Endothelial cell (in vitro differentiated cells): ENCODE data around the gene VPS8. TPM values are rescaled to one million over a fixed set of nuclear protein-coding genes. Genes with fewer than 3 reads are reported as not detected.
"Not testable (repeated sequence)": the region's sequence is repeated elsewhere in the genome, so short reads cannot be mapped to it uniquely, and the experiment has no call there.

ENCODE experiments used
- DNase-seq: peaks from one replicate; pipeline ENCODE4 v3.0.0; 2021; ENCODE audit warnings: low spot score
- H3K27ac Mint-ChIP-seq: one replicate; pipeline ENCODE4 v1.8.0; 2021; ENCODE audit warnings: mixed read lengths, inconsistent platforms; ENCODE audit not compliant: unreplicated experiment
- H3K27me3 Mint-ChIP-seq: one replicate; pipeline ENCODE4 v1.8.0; 2021; ENCODE audit warnings: mild to moderate bottlenecking, moderate library complexity, mixed read lengths, inconsistent platforms; ENCODE audit not compliant: unreplicated experiment
- H3K36me3 Mint-ChIP-seq: one replicate; pipeline ENCODE4 v1.8.0; 2021; ENCODE audit warnings: mild to moderate bottlenecking, low read depth, mixed read lengths, inconsistent platforms; ENCODE audit not compliant: unreplicated experiment
- H3K4me1 Mint-ChIP-seq: one replicate; pipeline ENCODE4 v1.8.0; 2021; ENCODE audit warnings: mild to moderate bottlenecking, mixed read lengths, inconsistent platforms; ENCODE audit not compliant: unreplicated experiment
- H3K4me3 Mint-ChIP-seq: one replicate; pipeline ENCODE4 v1.8.0; 2021; ENCODE audit warnings: mild to moderate bottlenecking, mixed read lengths, inconsistent platforms; ENCODE audit not compliant: unreplicated experiment
- H3K9me3 Mint-ChIP-seq: one replicate; pipeline ENCODE4 v1.8.0; 2021; ENCODE audit warnings: mixed read lengths, inconsistent platforms; ENCODE audit not compliant: unreplicated experiment
- total RNA-seq: library from RNA; stranded (reverse); fragmentation: NEBNext Ultra II Directional; extraction: Animal tissue kit (Norgen Biotek cat#: 25700); gene quantifications from one replicate; pipeline ENCODE4 v1.2.1, GENCODE V29; 2021; ENCODE audit not compliant: unreplicated experiment
- TF ChIP-seq, protein P1 (sequence below): fragments of 200-600 bp; sonication (generic); IDR thresholded peaks from one replicate; pipeline ENCODE4 v1.5.0; 2021; ENCODE audit warnings: antibody characterized with exemption; ENCODE audit not compliant: unreplicated experiment

VPS8 gene
- total RNA-seq, 1 donor from 2014 or later, result 59.8 TPM

DNA sequence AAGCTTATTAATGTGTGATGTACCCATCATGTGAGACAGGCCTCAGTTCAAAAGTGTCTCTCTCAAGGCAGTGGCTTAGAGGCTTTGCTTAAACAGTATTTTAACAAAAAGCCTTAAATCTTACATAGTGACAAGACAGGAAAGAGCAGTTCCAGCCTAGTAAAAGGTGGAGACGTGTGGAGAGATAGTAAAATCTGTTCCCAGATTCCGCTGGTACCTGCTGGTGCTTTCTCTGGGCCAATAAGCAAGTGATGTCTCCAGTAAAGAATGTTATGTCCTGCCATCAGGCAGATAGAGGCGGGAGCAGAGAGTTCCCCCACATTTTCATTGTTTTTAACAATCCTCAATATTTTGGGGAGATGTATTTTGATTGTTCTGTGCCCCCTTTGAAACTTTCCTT lies 135.0 kb downstream of the VPS8 start:
- H3K27me3 Mint-ChIP-seq, result no peaks in the 10 kb centered on the region
- DNase-seq, result no peak
- H3K36me3 Mint-ChIP-seq, result peaks cover 12% of the 10 kb centered on the region
- H3K4me1 Mint-ChIP-seq, result no peaks in the 10 kb centered on the region
- no peak overlapping the region for H3K4me3 Mint-ChIP-seq
- TF ChIP-seq, protein P1, sequence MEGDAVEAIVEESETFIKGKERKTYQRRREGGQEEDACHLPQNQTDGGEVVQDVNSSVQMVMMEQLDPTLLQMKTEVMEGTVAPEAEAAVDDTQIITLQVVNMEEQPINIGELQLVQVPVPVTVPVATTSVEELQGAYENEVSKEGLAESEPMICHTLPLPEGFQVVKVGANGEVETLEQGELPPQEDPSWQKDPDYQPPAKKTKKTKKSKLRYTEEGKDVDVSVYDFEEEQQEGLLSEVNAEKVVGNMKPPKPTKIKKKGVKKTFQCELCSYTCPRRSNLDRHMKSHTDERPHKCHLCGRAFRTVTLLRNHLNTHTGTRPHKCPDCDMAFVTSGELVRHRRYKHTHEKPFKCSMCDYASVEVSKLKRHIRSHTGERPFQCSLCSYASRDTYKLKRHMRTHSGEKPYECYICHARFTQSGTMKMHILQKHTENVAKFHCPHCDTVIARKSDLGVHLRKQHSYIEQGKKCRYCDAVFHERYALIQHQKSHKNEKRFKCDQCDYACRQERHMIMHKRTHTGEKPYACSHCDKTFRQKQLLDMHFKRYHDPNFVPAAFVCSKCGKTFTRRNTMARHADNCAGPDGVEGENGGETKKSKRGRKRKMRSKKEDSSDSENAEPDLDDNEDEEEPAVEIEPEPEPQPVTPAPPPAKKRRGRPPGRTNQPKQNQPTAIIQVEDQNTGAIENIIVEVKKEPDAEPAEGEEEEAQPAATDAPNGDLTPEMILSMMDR, result no peak
- no peaks in the 10 kb centered on the region for H3K9me3 Mint-ChIP-seq
- no peak overlapping the region for H3K27ac Mint-ChIP-seq

DNA sequence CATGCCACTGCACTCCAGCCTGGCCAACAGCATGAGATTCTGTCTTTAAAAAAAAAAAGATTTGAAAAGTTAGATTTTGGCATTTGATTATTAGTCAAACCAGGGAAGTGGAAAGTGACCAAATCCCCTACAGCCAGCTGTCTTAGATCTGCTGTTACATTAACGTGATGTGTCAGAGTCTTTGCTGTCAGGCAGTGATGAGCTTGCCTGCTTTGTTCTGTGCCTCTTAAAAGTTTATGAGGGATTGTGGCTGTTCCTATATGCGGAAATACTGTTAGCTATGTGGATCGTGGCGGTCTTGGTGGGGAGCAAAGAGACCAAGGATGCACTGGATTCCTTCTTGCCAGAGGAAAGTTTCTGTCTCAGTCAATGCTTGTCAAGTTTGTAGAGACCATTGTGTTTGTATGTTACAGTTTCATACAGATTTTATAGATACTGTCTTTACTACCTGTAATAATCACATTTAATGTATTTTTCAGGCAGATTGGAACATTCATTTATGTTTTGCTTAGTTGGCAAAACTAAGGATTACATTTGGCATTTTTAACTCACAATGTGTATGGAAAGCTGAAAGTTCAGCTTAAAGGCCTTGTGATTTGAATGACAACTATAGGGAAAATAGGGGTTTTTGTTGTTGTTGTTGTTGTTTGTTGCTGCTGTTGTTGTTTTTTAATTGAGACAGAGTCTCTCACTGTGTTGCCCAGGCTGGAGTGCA lies 137.4 kb downstream of the VPS8 start:
- Mint-ChIP-seq H3K27ac (no peak overlapping the region), H3K36me3 (peaks cover 12% of the 10 kb centered on the region), H3K27me3 (no peaks in the 10 kb centered on the region), H3K9me3 (no peaks in the 10 kb centered on the region), H3K4me3 (no peak overlapping the region), H3K4me1 (peaks cover 9% of the 10 kb centered on the region)
- TF ChIP-seq, protein P1, result no peak
- DNase-seq, result no peak

DNA sequence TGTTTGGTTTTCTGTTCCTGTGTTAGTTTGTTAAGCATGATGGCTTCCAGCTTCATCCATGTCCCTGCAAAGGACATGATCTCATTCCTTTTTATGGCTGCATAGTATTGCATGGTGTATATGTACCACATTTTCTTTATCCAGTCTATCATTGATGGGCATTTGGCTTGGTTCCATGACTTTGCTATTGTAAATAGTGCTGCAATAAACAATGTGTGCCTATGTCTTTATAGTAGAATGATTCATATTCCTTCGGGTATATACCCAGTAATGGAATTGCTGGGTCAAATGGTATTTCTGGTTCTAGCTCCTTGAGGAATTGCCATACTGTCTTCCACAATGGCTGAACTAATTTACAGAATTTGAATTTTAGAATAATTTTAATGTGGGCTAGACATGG lies 138.8 kb downstream of the VPS8 start:
- H3K4me3 Mint-ChIP-seq, H3K27me3 Mint-ChIP-seq: not testable (repeated sequence)

DNA sequence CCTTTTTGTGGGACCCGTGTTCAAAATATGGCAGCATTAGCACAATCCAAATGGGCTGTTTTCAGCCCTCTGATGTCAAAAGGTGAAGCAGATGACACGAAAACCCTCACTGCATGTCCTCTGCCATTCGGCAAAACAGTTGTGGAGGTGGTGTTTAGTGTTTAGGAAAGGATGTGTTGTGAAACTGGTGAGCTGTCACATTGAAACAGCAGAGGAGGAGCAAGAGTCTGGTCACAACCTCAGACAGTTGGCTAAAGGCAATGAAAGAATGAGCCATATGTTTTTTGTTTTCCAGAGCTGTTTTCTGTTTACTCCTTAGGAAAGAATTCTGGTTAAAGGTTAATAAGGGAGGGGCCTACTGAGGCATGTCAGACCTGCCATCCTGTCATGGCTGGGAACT lies 140.7 kb downstream of the VPS8 start:
- Mint-ChIP-seq H3K4me1 (peaks cover 9% of the 10 kb centered on the region), H3K27me3 (no peaks in the 10 kb centered on the region), H3K9me3 (no peaks in the 10 kb centered on the region), H3K27ac (no peak overlapping the region), H3K36me3 (peaks cover 8% of the 10 kb centered on the region), H3K4me3 (no peak overlapping the region)
- TF ChIP-seq, protein P1, result no peak
- no peak for DNase-seq

More for the DNA sequence above, 138.8 kb downstream of the VPS8 start:
- not testable (repeated sequence) for H3K27ac Mint-ChIP-seq, H3K4me1 Mint-ChIP-seq, DNase-seq, H3K9me3 Mint-ChIP-seq
- H3K36me3 Mint-ChIP-seq, result peaks cover 13% of the 10 kb centered on the region

DNA sequence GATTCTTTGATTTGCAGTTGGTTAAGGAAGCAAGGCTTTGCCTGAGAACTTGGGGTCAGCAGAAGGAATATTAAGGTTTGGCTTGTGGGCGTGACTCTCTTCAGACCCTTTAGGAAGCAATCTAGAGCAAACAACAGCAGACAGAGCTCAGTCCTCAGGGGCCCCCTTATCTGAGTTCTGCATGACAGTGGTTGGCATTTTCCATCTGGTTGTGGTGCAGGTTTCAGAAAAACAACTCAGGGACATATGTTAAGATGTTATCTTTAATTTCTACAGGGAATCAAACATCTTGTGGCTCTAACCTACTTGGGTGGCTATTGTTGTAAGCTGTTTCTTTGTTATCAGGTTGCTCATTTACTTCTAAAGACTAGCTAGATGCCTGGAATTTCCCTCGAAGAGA lies 141.4 kb downstream of the VPS8 start:
- H3K27ac Mint-ChIP-seq, result no peak overlapping the region

More for the DNA sequence above, 141.4 kb downstream of the VPS8 start:
- Mint-ChIP-seq H3K36me3 (peaks cover 14% of the 10 kb centered on the region), H3K4me1 (peaks cover 9% of the 10 kb centered on the region), H3K9me3 (no peaks in the 10 kb centered on the region), H3K4me3 (no peak overlapping the region), H3K27me3 (no peaks in the 10 kb centered on the region)
- TF ChIP-seq, protein P1, result no peak
- DNase-seq, result no peak
